ENCODE results near the gene ALG9.

The ALG9 gene

DNA sequence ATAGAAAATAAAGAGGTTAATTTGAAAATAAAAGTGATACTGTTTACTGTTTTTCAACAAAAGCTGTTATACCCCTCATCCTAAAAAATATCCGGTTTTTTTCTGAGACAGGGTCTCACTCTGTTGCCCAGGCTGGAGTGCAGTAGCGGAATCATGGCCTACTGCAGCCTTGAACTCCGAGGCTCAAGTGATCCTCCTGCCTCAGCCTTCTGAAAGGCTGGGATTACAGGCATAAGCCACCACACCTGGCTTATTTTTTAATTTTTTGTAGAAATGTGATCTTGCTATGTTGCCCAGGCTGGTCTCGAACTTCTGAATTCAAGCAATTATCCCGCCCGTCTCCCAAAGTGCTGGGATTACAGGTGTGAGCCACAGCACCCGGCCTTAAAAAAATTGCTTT lies 35.7 kb downstream of the ALG9 start:
- DNase-seq (ENCODE audit: low spot score): no peak

GRCh38 chr11:111834432-111835163 lies 36.8 kb downstream of the ALG9 start:
- no peak for DNase-seq (ENCODE audit: low spot score)

DNA sequence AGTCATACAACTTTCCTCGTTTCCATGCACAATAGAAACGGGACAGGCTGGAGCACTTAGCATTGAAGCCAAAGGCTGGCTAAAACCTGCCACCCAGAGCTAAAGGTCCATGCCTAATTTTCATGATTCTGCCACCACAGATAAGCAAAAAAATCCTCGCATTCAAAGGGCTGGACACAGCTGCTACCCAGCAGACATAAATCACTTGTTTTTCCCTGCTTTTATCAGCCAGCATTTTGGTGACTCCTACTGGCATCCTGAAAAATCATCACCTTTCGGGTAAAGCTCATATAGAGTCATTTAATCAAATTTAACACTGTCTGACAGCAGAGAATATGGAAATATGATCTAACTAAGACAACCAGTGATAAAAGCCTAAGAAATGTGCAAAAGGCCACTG lies 37.9 kb downstream of the ALG9 start:
- no peak for DNase-seq (ENCODE audit: low spot score)

DNA sequence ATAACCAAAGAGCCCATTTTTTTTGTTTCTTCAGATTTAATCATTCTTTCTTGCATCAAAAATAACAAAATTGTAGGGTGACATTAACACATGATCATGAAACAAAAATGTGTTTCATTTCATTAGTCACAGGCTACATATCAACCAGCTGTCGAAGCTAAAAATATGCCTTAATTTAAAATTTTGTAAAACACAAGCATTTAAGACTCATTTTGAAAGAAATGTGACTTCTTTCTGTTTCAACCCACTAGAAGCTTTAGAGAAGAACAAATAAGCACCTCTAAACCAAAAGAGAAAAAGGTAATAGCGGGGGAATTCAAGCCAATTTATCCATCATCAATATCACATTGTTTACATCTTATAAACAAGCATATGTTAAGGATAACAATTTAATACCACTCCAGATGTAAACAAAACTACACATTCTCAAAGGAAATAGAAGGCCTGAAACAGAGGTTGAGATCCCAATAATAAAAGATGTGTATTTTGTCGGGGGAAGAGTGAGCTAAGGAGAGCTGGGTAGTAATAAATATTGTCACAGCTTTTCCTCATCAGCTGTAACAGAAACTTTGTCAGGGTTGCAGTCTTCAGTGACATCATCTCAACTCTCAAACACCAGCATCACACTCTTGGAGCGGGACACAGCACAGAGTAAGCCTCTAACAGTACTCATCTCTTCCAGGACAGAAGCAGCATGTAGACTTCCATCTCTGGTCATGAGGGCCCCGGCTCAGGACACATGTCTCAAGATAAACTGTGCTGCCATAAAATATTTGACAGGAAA lies 42.0 kb downstream of the ALG9 start:
- DNase-seq (ENCODE audit: low spot score): peak; percentile 17

DNA sequence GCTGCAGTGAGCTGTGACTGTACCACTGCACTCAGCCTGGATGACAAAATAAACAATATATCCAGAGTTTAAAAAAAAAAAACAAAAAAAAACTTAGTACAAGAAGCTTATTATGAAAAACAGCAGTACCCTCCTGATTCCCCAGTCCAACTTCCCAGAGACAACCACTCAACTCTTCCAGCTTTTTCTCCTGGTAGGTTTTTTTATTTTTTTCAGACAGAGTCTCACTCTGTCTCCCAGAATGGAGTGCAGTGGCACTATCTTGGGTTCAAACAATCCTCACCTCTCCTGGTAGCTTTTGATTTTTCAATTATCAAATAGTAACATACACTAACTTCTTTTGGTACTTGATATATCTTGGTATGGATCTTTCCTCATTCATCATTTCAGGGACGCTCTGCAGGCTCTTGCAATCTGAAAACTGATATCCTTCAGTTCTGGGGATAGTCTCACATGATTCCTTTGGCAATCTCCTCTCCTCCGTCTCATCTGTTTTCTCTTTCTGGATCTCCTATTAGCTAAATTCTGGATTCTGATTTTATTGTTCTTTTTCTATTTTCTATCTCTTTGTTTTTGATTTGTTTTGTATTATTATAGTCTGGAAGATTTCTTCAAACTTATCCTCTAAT lies 44.9 kb downstream of the ALG9 start:
- DNase-seq (ENCODE audit: low spot score): no peak

GRCh38 chr11:111823629-111824028 lies 47.8 kb downstream of the ALG9 start:
- DNase-seq (ENCODE audit: low spot score): no peak

GRCh38 chr11:111823131-111823530 lies 48.2 kb downstream of the ALG9 start:
- DNase-seq (ENCODE audit: low spot score): no peak

- no peak for DNase-seq (ENCODE audit: low spot score)
Measured at GRCh38 chr11:111819829-111820237, 51.5 kb downstream of the ALG9 start.

DNA sequence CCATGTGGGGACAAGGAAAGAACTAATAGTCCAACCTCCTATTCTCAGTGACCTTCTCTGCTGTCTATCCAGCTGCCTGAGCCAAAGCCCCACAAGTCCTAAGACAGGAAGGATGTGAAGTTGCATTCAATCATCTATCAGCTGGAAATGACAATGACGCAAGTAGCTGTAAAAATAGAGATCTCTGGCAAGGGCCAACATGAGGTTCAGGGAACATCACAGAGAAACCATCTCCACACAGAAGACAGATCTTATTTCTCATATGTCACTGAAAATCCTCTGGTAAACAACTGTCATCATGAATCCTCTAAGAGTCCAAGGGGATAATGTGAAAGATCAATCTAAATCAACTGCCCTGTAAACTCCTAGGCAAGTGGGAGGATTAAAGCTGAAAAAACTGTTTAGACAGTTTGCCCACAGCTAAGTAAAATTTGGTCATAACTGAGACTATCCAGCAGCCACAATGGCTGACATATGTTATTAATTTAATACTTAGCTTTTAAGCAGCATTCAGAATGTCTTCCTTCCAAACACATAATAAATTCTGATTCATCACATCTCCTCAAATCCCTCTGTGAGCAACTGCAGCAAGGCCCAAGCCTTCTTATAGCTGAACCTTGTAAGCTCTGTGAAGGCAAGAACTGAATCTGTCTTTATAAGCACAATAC lies 52.1 kb downstream of the ALG9 start:
- DNase-seq (ENCODE audit: low spot score): no peak

DNA sequence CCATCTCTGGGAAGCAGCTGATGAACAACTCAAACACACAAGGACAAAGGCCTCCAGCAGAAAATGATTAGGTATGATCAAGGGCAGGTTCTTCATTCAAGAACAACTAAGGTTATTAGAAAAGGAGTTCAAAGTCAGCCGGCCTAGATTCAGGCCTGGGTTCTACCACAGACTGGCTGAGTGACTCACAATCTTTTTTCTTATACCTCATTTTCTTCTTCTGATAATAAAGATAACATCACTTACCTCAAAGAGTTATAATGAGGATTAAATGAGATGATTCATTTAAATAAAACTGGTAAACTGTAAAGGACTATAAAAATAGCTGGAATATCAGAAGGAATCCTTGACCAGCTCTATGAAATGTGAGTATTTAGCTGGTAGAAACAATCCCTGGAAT lies 55.9 kb downstream of the ALG9 start:
- DNase-seq (ENCODE audit: low spot score): no peak

GRCh38 chr11:111814557-111815320 lies 56.6 kb downstream of the ALG9 start:
- DNase-seq (ENCODE audit: low spot score): no peak

- DNase-seq (ENCODE audit: low spot score): no peak
Measured at GRCh38 chr11:111814106-111814505, 57.3 kb downstream of the ALG9 start.

DNA sequence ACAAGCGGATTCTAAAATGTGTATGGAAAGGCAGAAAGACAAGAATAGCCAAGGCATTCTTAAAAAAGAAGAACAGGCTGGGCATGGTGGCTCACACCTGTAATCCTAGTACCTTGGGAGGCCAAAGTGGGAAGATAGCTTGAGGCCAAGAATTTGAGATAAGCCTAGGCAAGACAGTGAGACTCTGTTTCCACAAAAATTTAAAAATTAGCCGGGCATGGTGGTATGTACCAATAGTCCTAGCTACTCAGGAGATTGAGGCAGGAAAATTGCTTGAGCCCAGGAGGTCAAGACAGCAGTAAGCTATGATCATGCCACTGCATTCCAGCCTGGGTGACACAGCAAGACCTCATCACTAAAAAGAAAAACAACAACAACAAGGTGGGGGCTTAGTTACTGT lies 59.2 kb downstream of the ALG9 start:
- DNase-seq (ENCODE audit: low spot score): no peak

GRCh38 chr11:111811445-111811844 lies 59.9 kb downstream of the ALG9 start:
- DNase-seq (ENCODE audit: low spot score): no peak

DNA sequence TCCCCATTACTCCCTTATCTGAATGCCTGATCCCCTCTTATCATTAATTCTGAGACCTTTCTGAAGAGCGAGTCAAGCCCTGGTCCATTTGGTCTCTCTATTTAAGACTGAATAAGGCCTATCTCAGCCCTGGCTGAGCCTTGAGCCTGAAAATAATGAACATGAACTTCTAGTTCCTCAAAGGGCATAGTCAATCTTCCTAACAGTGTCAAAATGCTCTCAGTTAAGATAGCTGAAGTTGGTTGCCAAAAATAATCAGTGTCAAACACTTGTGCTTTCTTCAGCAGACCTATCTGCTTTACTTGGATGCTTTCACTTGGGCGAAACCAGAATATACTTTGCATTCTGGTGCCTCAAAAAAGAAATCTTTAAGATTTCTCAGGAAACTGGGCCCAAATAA lies 62.5 kb downstream of the ALG9 start:
- DNase-seq (ENCODE audit: low spot score): no peak

- DNase-seq (ENCODE audit: low spot score): no peak
Measured at GRCh38 chr11:111808063-111808588, 63.3 kb downstream of the ALG9 start.

DNA sequence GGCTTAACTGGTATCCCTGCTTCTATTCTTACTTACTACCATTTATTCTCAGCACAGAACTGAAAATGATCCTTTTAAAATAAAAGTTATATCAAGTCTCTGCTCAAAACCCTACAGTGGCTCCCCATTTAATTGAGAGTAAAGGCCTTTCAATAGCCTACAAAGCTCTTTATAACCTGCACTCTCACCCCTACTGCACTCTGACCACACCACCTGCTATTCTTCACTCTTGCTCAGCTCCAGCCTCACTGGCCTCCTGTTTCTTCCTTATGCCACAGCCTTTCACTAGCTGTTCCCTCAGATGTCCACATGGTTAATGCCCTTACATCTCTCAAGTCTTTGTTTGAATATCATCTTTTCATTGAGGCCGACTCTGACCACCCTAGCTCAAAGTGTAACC lies 64.3 kb downstream of the ALG9 start:
- DNase-seq (ENCODE audit: low spot score): no peak

DNA sequence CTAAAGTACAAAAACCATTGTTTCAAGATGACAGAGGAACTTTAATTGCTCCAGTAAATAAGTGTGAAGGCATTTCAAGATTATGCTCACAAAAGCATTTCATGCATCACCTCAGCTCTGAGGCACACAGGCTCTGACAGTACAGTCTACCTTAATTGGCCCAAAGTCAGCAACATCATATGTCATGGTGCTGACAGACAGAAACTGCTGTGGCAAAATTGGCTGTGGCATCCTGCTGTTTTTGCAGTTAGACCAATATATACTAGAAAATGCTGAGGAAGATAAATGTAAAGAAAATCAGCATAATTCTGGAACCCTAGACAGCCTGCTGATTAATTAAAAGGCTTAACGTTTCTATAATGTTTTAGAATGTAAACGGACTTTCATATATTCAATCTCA lies 70.2 kb downstream of the ALG9 start:
- DNase-seq (ENCODE audit: low spot score): no peak

GRCh38 chr11:111798279-111798678 lies 73.1 kb downstream of the ALG9 start:
- DNase-seq (ENCODE audit: low spot score): no peak

GRCh38 chr11:111797145-111797581 lies 74.2 kb downstream of the ALG9 start:
- DNase-seq (ENCODE audit: low spot score): no peak

- no peak for DNase-seq (ENCODE audit: low spot score)
Measured at GRCh38 chr11:111796696-111797095, 74.7 kb downstream of the ALG9 start.
